ENCODE results near the gene TRIL. TPM values are rescaled to one million over a fixed set of nuclear protein-coding genes. Genes with fewer than 3 reads are reported as not detected.

TRIL gene
- total and polyA plus RNA-seq, 9 of the 15 experiments (the other 6 are each of a cell fraction or from before 2014, with no cell fraction given), result not detected

DNA sequence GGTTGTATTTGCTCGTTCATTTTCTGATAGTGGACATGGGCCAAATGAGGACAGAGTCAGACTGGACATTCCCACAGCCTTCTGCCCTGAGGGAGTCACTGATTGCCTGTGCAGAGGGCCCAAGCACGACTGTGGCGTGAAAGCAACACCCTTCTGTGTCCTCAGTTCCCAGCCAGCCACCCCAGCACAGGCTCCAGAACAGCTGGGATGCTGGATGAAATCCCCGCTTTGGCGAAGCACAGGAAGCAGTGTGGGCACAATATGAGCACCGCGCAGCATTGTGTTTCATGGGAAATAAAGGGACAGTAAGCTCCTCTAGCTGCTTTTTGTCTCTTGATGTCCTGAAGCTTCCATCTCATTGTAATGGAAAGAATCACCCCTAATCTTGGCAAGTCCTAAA, 20.5 kb downstream of the TRIL start (continued):
- TF ChIP-seq, protein P1, sequence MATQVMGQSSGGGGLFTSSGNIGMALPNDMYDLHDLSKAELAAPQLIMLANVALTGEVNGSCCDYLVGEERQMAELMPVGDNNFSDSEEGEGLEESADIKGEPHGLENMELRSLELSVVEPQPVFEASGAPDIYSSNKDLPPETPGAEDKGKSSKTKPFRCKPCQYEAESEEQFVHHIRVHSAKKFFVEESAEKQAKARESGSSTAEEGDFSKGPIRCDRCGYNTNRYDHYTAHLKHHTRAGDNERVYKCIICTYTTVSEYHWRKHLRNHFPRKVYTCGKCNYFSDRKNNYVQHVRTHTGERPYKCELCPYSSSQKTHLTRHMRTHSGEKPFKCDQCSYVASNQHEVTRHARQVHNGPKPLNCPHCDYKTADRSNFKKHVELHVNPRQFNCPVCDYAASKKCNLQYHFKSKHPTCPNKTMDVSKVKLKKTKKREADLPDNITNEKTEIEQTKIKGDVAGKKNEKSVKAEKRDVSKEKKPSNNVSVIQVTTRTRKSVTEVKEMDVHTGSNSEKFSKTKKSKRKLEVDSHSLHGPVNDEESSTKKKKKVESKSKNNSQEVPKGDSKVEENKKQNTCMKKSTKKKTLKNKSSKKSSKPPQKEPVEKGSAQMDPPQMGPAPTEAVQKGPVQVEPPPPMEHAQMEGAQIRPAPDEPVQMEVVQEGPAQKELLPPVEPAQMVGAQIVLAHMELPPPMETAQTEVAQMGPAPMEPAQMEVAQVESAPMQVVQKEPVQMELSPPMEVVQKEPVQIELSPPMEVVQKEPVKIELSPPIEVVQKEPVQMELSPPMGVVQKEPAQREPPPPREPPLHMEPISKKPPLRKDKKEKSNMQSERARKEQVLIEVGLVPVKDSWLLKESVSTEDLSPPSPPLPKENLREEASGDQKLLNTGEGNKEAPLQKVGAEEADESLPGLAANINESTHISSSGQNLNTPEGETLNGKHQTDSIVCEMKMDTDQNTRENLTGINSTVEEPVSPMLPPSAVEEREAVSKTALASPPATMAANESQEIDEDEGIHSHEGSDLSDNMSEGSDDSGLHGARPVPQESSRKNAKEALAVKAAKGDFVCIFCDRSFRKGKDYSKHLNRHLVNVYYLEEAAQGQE (IDR thresholded peaks at IDR 0.05; ENCODE audit: borderline replicate concordance), result no peak
- TF ChIP-seq, protein P1 (CRISPR knock-in tag; IDR thresholded peaks at IDR 0.05; ENCODE audit: low read depth), result no peak
- no peak for TF ChIP-seq GTF2E2 (tag; IDR thresholded peaks at IDR 0.05)
- no peak for TF ChIP-seq ATF1 (CRISPR knock-in tag; IDR thresholded peaks at IDR 0.05)
- no peak for TF ChIP-seq ATF1 (tag; IDR thresholded peaks at IDR 0.05)
- TF ChIP-seq PHF8 (IDR thresholded peaks at IDR 0.05; ENCODE audit: borderline replicate concordance, low read length), result no peak
- no peak for TF ChIP-seq STAT5A (IDR thresholded peaks at IDR 0.05; ENCODE audit: borderline replicate concordance, low read length)
- TF ChIP-seq, protein P2, sequence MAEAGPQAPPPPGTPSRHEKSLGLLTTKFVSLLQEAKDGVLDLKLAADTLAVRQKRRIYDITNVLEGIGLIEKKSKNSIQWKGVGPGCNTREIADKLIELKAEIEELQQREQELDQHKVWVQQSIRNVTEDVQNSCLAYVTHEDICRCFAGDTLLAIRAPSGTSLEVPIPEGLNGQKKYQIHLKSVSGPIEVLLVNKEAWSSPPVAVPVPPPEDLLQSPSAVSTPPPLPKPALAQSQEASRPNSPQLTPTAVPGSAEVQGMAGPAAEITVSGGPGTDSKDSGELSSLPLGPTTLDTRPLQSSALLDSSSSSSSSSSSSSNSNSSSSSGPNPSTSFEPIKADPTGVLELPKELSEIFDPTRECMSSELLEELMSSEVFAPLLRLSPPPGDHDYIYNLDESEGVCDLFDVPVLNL (CRISPR knock-in tag; IDR thresholded peaks at IDR 0.05; ENCODE audit: low read depth), result no peak

Data from K562 (cell line).